ENCODE data around the gene KRT37.

GRCh38 chr17:41383690-41384089 lies 40.7 kb downstream of the KRT37 start:
- TF ChIP-seq, protein P1, sequence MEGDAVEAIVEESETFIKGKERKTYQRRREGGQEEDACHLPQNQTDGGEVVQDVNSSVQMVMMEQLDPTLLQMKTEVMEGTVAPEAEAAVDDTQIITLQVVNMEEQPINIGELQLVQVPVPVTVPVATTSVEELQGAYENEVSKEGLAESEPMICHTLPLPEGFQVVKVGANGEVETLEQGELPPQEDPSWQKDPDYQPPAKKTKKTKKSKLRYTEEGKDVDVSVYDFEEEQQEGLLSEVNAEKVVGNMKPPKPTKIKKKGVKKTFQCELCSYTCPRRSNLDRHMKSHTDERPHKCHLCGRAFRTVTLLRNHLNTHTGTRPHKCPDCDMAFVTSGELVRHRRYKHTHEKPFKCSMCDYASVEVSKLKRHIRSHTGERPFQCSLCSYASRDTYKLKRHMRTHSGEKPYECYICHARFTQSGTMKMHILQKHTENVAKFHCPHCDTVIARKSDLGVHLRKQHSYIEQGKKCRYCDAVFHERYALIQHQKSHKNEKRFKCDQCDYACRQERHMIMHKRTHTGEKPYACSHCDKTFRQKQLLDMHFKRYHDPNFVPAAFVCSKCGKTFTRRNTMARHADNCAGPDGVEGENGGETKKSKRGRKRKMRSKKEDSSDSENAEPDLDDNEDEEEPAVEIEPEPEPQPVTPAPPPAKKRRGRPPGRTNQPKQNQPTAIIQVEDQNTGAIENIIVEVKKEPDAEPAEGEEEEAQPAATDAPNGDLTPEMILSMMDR (IDR thresholded peaks at IDR 0.05; ENCODE audit: low read depth, low read length) = no peak
- no peak for TF ChIP-seq EZH2phosphoT487 (IDR thresholded peaks at IDR 0.05; ENCODE audit: low read depth)

All from OCI-LY3 (cell line).